ENCODE data around the gene EMP1. TPM values are rescaled to one million over a fixed set of nuclear protein-coding genes. Genes with fewer than 3 reads are reported as not detected.

Gene EMP1
- polyA plus RNA-seq, 3 donors: 2.7 to 6.3 (median 3.1) TPM

- no peak for TF ChIP-seq CTCF (IDR thresholded peaks at IDR 0.05)
- no peak overlapping the region for H3K4me2 ChIP-seq (replicated peaks; ENCODE audit: extremely low read depth, low read length, poor library complexity, severe bottlenecking)
- Mint-ChIP-seq H3K9me3 (no peaks in the 10 kb centered on the region), H3K4me1 (no peaks in the 10 kb centered on the region), H3K27ac (no peak overlapping the region), H3K4me3 (no peak overlapping the region), H3K27me3 (ENCODE audit: low read depth in 3 of 3) (peaks cover 0 to 1% (median 1%) of the 10 kb centered on the region in 3 donors), H3K36me3 (no peaks in the 10 kb centered on the region)
- intact Hi-C loops (cut with micrococcal nuclease): no loop called here
- no peaks in the 10 kb centered on the region for H3K79me2 ChIP-seq (ENCODE audit: insufficient read depth, low read length)
- H3K27ac ChIP-seq (ENCODE audit: low read depth in 1 of 2, low read length in 2 of 2): no peak overlapping the region
- no peaks in the 10 kb centered on the region for H3K9me3 ChIP-seq (replicated peaks in 1 of 2; ENCODE audit: control insufficient read depth in 1 of 2, insufficient read depth in 1 of 2, low read length in 2 of 2)
- no peak overlapping the region for H3K9ac ChIP-seq (ENCODE audit: insufficient read depth, low read length, poor library complexity, severe bottlenecking)
- H4K20me1 ChIP-seq (ENCODE audit: insufficient read depth, low read length): no peaks in the 10 kb centered on the region
- H3K4me3 ChIP-seq (replicated peaks in 1 of 3; ENCODE audit: low read depth in 2 of 3, low read length in 3 of 3): no peak overlapping the region
- H3K4me1 ChIP-seq (ENCODE audit: control insufficient read depth in 1 of 2, insufficient read depth in 2 of 2, low read length in 2 of 2): no peaks in the 10 kb centered on the region
- WGBS (ENCODE audit: insufficient coverage): 93% methylated on average over 3 of the region's 4 CpGs
- no peak for DNase-seq
- H3K27me3 ChIP-seq (ENCODE audit: control insufficient read depth in 2 of 2, insufficient read depth in 2 of 2, low read length in 2 of 2): no peaks in the 10 kb centered on the region
- H3K36me3 ChIP-seq (replicated peaks in 1 of 2; ENCODE audit: control insufficient read depth in 1 of 2, insufficient read depth in 2 of 2, low read length in 2 of 2): no peaks in the 10 kb centered on the region
- H2AFZ ChIP-seq (ENCODE audit: insufficient read depth, low read depth, low read length, poor library complexity, severe bottlenecking): no peak overlapping the region
Measured at GRCh38 chr12:13242936-13243335, 46.4 kb downstream of the EMP1 start.

GRCh38 chr12:13243516-13244070 lies 47.1 kb downstream of the EMP1 start:
- no peak overlapping the region for H3K4me3 Mint-ChIP-seq
- H3K9me3 ChIP-seq (replicated peaks in 1 of 2; ENCODE audit: control insufficient read depth in 1 of 2, insufficient read depth in 1 of 2, low read length in 2 of 2): no peaks in the 10 kb centered on the region
- no peak overlapping the region for H3K4me2 ChIP-seq (replicated peaks; ENCODE audit: extremely low read depth, low read length, poor library complexity, severe bottlenecking)
- no peaks in the 10 kb centered on the region for H3K4me1 Mint-ChIP-seq
- peaks cover 0 to 4% (median 1%) of the 10 kb centered on the region in 3 donors for H3K27me3 Mint-ChIP-seq (ENCODE audit: low read depth in 3 of 3)
- no peaks in the 10 kb centered on the region for H3K36me3 ChIP-seq (replicated peaks in 1 of 2; ENCODE audit: control insufficient read depth in 1 of 2, insufficient read depth in 2 of 2, low read length in 2 of 2)
- no peaks in the 10 kb centered on the region for H3K9me3 Mint-ChIP-seq
- no CpG with 5 or more reads among the region's 1 CpG for WGBS (ENCODE audit: insufficient coverage)
- H3K27ac ChIP-seq (ENCODE audit: low read depth in 1 of 2, low read length in 2 of 2): no peak overlapping the region
- H3K4me3 ChIP-seq (replicated peaks in 1 of 3; ENCODE audit: low read depth in 2 of 3, low read length in 3 of 3): no peak overlapping the region
- H3K4me1 ChIP-seq (ENCODE audit: control insufficient read depth in 1 of 2, insufficient read depth in 2 of 2, low read length in 2 of 2): no peaks in the 10 kb centered on the region
- no peaks in the 10 kb centered on the region for H3K79me2 ChIP-seq (ENCODE audit: insufficient read depth, low read length)
- intact Hi-C loops (cut with micrococcal nuclease): no loop called here
- H3K27ac Mint-ChIP-seq: no peak overlapping the region
- no peak for DNase-seq
- TF ChIP-seq CTCF (IDR thresholded peaks at IDR 0.05): no peak
- H2AFZ ChIP-seq (ENCODE audit: insufficient read depth, low read depth, low read length, poor library complexity, severe bottlenecking): no peak overlapping the region
- H3K9ac ChIP-seq (ENCODE audit: insufficient read depth, low read length, poor library complexity, severe bottlenecking): no peak overlapping the region
- H3K27me3 ChIP-seq (ENCODE audit: control insufficient read depth in 2 of 2, insufficient read depth in 2 of 2, low read length in 2 of 2): no peaks in the 10 kb centered on the region
- no peaks in the 10 kb centered on the region for H3K36me3 Mint-ChIP-seq
- no peaks in the 10 kb centered on the region for H4K20me1 ChIP-seq (ENCODE audit: insufficient read depth, low read length)

Measured in CD14-positive monocyte (primary cell).